Loucy (cell line): Measurements from ENCODE around the gene OR56B1.
"Not testable (repeated sequence)": the region's sequence is repeated elsewhere in the genome, so short reads cannot be mapped to it uniquely, and the experiment has no call there.

ENCODE experiments used
- H2AFZ ChIP-seq: fragments of 200-600 bp; sonication (generic); 2 replicates; pipeline ENCODE4 v1.6.0; 2016; ENCODE audit warnings: antibody characterized with exemption, mild to moderate bottlenecking, low read length, moderate library complexity
- H3F3A ChIP-seq: fragments of 200-600 bp; 2 replicates; pipeline ENCODE4 v1.6.0; 2016; ENCODE audit warnings: antibody characterized with exemption, low read depth, mild to moderate bottlenecking
- H3K27me3 ChIP-seq: fragments of 200-600 bp; sonication (generic); 2 replicates; pipeline ENCODE4 v1.6.1; 2014; ENCODE audit warnings: low read length, mild to moderate bottlenecking; ENCODE audit not compliant: insufficient read depth, poor library complexity, severe bottlenecking
- H3K36me3 ChIP-seq: fragments of 200-600 bp; sonication (generic); 2 replicates; pipeline ENCODE4 v1.6.1; 2016; ENCODE audit warnings: low read length; ENCODE audit not compliant: insufficient read depth
- H3K4me1 ChIP-seq: fragments of 200-600 bp; sonication (generic); 2 replicates; pipeline ENCODE4 v1.5.1; 2014; ENCODE audit warnings: low read length, mild to moderate bottlenecking; ENCODE audit not compliant: insufficient read depth, poor library complexity, severe bottlenecking
- H3K4me2 ChIP-seq: fragments of 200-600 bp; sonication (generic); 2 replicates; pipeline ENCODE4 v1.6.0; 2014; ENCODE audit warnings: antibody characterized with exemption, low read length, low read depth, mild to moderate bottlenecking; ENCODE audit not compliant: poor library complexity, severe bottlenecking
- H3K4me3 ChIP-seq: fragments of 200-600 bp; sonication (generic); 2 replicates; pipeline ENCODE4 v1.5.1; 2014; ENCODE audit warnings: low read length, mild to moderate bottlenecking, mixed read lengths; ENCODE audit not compliant: poor library complexity, severe bottlenecking
- H3K79me2 ChIP-seq: fragments of 200-600 bp; sonication (generic); 2 replicates; pipeline ENCODE4 v1.6.1; 2014; ENCODE audit warnings: low read length; ENCODE audit not compliant: insufficient read depth
- H3K9ac ChIP-seq: fragments of 200-600 bp; sonication (generic); 2 replicates; pipeline ENCODE4 v1.6.0; 2014; ENCODE audit warnings: mild to moderate bottlenecking, low read depth, low read length, moderate library complexity; ENCODE audit not compliant: poor library complexity, severe bottlenecking
- H3K9me2 ChIP-seq: fragments of 200-600 bp; sonication (generic); replicated peaks from 2 replicates; pipeline ENCODE4 v1.6.1; 2016; ENCODE audit warnings: low read depth, low read length, mixed read lengths
- H3K9me3 ChIP-seq: fragments of 200-600 bp; sonication (generic); 2 replicates; pipeline ENCODE4 v1.6.1; 2014; ENCODE audit warnings: mild to moderate bottlenecking, antibody characterized with exemption, low read length, low read depth; ENCODE audit not compliant: insufficient read depth
- H4K20me1 ChIP-seq: fragments of 200-600 bp; sonication (generic); 2 replicates; pipeline ENCODE4 v1.6.0; 2014; ENCODE audit warnings: antibody characterized with exemption, low read length, mild to moderate bottlenecking; ENCODE audit not compliant: insufficient read depth, poor library complexity, severe bottlenecking
- CTCF ChIP-seq: fragments of 200-600 bp; sonication (generic); conservative IDR thresholded peaks from 2 replicates; pipeline ENCODE4 v1.5.1; 2014; ENCODE audit warnings: mild to moderate bottlenecking, antibody characterized with exemption, low read length
- EZH2phosphoT487 ChIP-seq: fragments of 200-600 bp; IDR thresholded peaks from 2 replicates; pipeline ENCODE4 v1.6.1; 2018; ENCODE audit warnings: antibody characterized with exemption, mild to moderate bottlenecking, moderate library complexity, borderline replicate concordance

OR56B1 gene

GRCh38 chr11:5713695-5714094, 22.6 kb upstream of the OR56B1 start:
- H3K9ac ChIP-seq: no peak overlapping the region
- TF ChIP-seq CTCF (no peak), EZH2phosphoT487 (no peak)
- no peaks in the 10 kb centered on the region for H3K9me3 ChIP-seq
- H3K4me3 ChIP-seq: no peak overlapping the region
- H3K79me2 ChIP-seq: no peaks in the 10 kb centered on the region
- H3F3A ChIP-seq: no peaks in the 10 kb centered on the region
- H3K4me1 ChIP-seq: no peaks in the 10 kb centered on the region
- no peaks in the 10 kb centered on the region for H3K9me2 ChIP-seq
- no peak overlapping the region for H3K4me2 ChIP-seq
- no peaks in the 10 kb centered on the region for H3K36me3 ChIP-seq
- H4K20me1 ChIP-seq: no peaks in the 10 kb centered on the region
- H3K27me3 ChIP-seq: no peaks in the 10 kb centered on the region
- no peak overlapping the region for H2AFZ ChIP-seq

DNA sequence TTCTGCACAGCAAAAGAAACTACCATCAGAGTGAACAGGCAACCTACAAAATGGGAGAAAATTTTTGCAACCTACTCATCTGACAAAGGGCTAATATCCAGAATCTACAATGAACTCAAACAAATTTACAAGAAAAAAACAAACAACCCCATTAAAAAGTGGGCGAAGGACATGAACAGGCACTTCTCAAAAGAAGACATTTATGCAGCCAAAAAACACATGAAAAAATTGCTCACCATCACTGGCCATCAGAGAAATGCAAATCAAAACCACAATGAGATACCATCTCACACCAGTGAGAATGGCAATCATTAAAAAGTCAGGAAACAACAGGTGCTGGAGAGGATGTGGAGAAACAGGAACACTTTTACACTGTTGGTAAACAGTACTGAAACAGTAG, 19.7 kb upstream of the OR56B1 start:
- H3K4me1 ChIP-seq, H3K9me3 ChIP-seq, H2AFZ ChIP-seq, H4K20me1 ChIP-seq, H3K9me2 ChIP-seq, H3K4me3 ChIP-seq, H3K79me2 ChIP-seq, H3K36me3 ChIP-seq, H3K27me3 ChIP-seq, H3F3A ChIP-seq, H3K9ac ChIP-seq, H3K4me2 ChIP-seq: not testable (repeated sequence)

GRCh38 chr11:5719703-5720495, 16.3 kb upstream of the OR56B1 start:
- H3F3A ChIP-seq: no peaks in the 10 kb centered on the region
- no peaks in the 10 kb centered on the region for H3K9me2 ChIP-seq
- H3K4me1 ChIP-seq: no peaks in the 10 kb centered on the region
- TF ChIP-seq CTCF (no peak), EZH2phosphoT487 (no peak)
- H3K9me3 ChIP-seq: no peaks in the 10 kb centered on the region
- no peak overlapping the region for H3K9ac ChIP-seq
- no peaks in the 10 kb centered on the region for H3K36me3 ChIP-seq
- no peak overlapping the region for H2AFZ ChIP-seq
- H3K27me3 ChIP-seq: no peaks in the 10 kb centered on the region
- no peak overlapping the region for H3K4me3 ChIP-seq
- no peaks in the 10 kb centered on the region for H3K79me2 ChIP-seq
- H4K20me1 ChIP-seq: no peaks in the 10 kb centered on the region
- no peak overlapping the region for H3K4me2 ChIP-seq

DNA sequence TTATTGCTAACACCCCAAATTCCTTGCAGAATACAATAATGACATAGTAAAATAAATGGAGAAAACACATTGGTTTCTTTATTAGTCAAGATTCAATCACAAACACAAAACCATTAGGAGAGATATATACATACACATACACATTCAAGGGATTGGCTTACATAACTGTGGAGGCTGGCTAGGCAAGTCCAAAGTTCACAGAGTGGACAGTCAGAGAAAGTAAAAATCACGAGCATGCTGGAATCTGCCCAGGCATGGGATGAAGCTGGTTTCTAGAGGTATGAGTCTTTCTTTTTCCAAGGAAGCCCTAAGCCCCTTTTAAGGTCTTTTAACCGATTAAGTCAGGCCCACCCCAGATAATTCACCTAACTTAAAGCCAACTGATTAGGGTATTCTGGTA, 13.6 kb upstream of the OR56B1 start:
- Histone ChIP-seq H4K20me1 (no peaks in the 10 kb centered on the region), H3K4me2 (no peak overlapping the region), H3K9me2 (no peaks in the 10 kb centered on the region), H3K4me1 (no peaks in the 10 kb centered on the region), H3K9ac (no peak overlapping the region), H3K79me2 (no peaks in the 10 kb centered on the region), H3K9me3 (no peaks in the 10 kb centered on the region), H2AFZ (no peak overlapping the region), H3K27me3 (no peaks in the 10 kb centered on the region), H3F3A (no peaks in the 10 kb centered on the region), H3K4me3 (no peak overlapping the region), H3K36me3 (no peaks in the 10 kb centered on the region)
- no peak for TF ChIP-seq CTCF
- no peak for TF ChIP-seq EZH2phosphoT487
